ENCODE measurements around the gene ATP2A3. TPM values are rescaled to one million over a fixed set of nuclear protein-coding genes. Genes with fewer than 3 reads are reported as not detected.
A peak's percentile ranks its signal among the peaks of the same experiment; 100 is the strongest.

Gene ATP2A3
- 10 to 100 TPM; 27.5 to 27.7 TPM for total RNA-seq
- long read RNA-seq, donor 1, partial matches to known transcripts = 8 of 12 reads
- long read RNA-seq, donor 1, other reads (novel, unspliced or antisense) = 3 of 12 reads
- long read RNA-seq, donor 2, partial matches to known transcripts = 8 of 27 reads
- long read RNA-seq, donor 2, other reads (novel, unspliced or antisense) = 18 of 27 reads

DNA sequence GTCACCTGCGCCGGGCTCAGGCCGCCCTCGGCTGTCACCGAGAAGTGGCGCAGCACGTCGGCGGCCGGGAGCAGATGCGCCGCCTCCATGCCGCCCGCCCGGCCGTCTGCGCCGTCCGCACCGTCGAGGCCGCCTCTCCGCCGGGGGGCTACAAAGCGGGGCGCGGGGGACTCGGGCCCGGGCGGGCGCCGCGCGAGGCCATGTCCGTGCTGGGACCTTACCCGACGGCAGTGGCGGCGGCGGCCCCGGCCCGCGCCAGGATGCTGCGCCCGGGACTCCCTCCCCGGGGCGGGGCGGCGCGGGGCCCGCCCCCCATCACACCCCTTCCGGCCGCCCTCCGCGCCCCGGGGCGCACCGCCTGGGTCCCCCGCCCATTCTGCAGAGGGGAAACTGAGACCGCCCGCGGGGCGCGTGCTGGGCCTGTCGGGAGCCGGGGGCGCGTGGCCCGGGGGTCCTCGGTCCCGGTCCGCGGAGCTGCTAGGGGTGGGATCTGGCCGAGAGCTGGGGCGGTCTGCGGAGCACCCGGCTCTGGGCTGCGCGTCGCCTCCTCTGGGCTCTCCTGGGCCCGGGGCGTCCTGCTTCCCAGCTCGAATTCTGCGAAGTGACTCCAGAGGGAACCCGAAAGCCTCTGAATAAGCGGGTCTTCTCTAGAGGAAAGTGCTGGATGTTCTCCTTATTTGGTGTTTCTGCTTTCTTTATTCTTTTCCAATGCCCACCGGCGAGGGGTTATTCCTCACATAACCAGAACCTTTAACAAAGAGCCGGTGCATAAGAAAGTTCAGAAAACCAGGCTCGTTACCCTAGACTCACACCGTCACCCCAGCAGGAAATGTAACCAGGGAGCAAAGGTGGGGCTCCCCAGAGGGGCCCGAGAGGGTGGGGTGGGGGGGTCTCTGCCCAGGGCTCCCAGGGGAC lies at the start of gene ATP2A3:
Gene ATP2A3, minus strand, starts transcription at position 235 of the 915 bp plus-strand sequence. Its CDS starts 146 bp downstream, at position 89.
- intact Hi-C loops (cut with DNase I) = no loop called here
- DNase-seq (ENCODE audit: low spot score) = no peak

DNA sequence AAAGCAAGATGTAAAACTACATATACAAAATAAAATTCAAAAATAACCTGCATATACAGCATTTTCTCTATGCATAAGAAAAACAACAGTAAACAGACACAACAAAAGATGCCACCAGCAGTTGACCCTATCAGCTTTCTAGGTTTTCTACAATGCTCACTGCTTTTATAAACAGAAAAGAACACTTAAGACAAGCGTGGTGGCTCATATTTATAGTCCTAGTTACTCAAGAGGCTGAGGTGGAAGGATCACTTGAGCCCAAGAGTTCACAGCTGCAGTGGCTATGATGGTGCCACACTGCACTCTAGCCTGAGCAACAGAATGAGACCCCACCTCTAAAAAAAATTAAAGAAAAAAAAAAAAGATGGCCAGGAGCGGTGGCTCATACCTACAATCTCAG lies 46.5 kb upstream of the ATP2A3 start:
- intact Hi-C loops (cut with DNase I) = no loop called here

DNA sequence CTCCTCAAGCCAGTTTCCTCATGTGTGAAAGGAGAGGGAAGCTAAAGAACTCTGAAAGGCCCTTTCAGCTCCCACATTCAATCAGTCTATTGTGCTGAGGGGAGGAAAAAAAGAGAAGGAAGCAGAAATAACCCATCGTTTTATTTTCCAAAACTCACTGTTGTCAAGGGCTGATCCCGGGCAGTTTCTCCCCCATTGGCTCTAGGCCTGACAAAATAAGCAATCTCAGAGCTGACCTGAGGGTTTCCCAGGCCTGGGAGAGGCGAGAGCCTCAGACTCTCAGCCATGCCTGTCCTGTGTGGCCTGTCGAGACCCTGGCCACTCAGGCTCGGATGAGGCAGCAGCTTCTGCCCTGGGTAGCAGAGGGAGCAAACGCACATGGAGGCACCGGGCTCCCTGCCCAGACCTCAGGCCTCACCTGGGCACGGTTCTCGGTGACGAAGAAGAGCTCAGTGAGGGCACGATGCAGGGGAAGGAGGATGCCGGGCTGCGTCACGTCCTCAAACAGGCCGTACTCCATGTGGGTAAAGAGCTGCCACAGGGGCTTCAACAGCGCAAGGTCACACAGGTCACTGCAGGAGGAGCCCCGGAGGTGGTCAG lies 45.0 kb upstream of the ATP2A3 start:
- no peak for DNase-seq (ENCODE audit: low spot score)
- intact Hi-C loops (cut with DNase I) = loop anchor here (5.0 to 10.0 kb wide), 3 partner anchors 94 to 144 kb away; partner anchors contain the start of gene P2RX1 (in 1 of the 2)

More for the DNA sequence above, 46.5 kb upstream of the ATP2A3 start:
- no peak for DNase-seq (ENCODE audit: low spot score)

DNA sequence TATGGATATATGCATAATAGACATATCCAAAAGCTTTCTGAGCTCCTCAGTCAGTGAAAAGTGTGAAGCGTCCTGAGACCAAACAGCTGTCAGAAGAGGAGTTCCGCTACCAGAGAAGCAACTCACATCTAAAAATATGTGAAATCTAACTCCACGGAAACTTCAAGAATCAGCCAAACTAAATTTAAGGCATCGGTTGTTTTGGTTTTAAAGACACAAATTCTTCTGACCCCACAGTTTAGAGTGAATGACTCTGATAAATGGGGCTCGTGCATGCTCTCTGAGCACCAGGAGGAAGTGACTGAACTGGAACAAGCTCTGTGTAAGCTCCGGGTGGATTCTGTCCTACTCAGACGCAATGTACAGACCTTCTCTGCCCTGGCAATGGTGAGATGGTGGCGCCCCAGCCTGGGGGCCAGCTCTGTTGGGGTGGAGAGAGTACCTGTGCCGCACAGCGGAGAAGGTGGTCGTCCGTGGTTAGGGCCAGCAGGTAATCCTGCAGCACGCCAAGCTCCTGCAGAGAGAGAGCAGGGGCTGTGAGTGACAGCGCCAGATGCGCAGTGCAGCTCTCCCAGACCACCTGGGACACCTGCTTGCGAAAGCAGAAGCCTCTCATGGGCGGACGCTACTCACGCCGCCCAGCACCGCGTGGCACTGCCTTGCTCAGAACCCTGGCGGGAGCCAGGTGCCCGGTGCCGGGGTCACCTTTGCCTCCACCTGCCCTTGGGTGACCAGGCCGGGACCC lies 44.4 kb upstream of the ATP2A3 start:
- DNase-seq (ENCODE audit: low spot score) = no peak
- intact Hi-C loops (cut with DNase I) = loop anchor here (5.0 to 10.0 kb wide), 3 partner anchors 94 to 144 kb away; partner anchors contain the start of gene P2RX1 (in 1 of the 2)

DNA sequence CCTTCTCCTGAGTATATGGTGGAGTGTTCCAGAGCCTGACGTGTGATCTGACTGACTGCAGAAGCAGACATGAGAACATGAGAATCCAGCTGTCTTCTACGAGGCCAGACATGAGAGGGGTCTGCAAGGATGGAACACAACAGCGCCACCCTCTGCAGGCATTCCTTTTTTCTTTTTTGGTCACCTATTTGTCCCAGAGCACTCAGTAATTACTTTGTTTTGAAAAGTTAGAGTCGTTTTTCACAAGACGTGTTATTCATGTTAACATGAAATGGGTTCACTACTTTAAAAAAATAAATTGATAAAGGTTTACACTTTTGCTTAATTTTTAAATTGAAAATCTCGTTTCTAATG lies 43.8 kb upstream of the ATP2A3 start:
- intact Hi-C loops (cut with DNase I) = loop anchor here (5.0 to 10.0 kb wide), 3 partner anchors 93 to 143 kb away; partner anchors contain the start of gene P2RX1 (in 1 of the 2)
- DNase-seq (ENCODE audit: low spot score) = no peak

DNA sequence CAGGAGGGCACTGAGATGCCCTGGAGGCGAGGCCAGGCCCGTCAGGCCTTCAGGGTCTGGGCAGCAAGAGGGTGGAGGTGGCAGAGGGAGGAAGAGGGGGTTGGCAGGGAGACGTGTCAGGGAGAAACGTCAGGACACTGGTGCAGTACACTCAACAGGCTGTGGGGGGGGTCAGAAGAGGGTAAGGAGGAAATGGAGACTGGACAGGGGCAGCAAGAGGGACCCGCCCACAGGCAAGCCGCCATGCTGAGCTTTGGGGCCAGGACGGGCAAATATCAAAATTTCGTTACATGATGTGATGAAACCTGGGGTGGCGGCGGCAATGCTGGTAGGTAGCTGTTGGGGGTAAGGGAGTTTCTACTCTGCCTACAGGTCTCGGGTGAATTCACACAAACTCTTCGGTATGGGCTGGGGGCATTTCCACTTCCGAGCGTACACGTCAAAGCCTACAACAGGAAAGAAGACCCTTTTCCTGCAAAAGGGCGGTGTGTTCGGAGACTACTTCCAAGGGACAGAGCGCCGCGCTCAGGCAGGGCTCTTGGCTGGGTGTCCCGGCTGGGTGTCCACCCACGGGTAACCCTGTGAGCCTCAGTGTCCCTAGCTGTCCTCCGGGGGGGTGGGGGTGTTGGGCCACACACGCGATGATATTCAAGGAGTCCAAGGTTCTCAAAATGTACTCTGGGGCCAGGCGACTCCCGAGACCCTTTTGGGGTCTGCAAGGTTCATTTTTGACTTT lies 43.3 kb upstream of the ATP2A3 start:
- no peak for DNase-seq (ENCODE audit: low spot score)
- intact Hi-C loops (cut with DNase I) = loop anchor here (5.0 to 10.0 kb wide), 3 partner anchors 93 to 143 kb away; partner anchors contain the start of gene P2RX1 (in 1 of the 2)

DNA sequence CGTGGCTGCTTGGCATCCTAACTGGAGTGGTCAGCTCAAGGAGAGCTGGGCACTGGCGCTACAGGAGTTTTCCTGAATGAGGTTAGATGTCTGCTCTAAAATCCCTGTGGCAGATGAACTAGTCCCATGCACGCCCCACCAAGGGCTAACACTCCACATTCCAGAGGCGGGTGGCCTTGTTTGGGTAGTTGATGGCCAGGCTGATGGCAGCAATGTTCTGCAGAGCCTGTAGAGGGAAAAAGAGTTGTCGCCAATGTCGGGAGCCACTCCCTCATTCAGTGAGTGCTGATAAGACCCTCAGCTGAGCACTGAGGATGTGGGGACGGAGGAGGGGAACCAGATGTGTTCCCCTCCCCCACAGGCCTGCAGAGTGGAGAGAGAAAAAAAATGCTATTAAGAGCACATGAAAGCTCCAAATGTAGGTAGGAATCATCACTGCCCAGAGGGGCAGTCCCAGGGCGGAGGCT lies 42.5 kb upstream of the ATP2A3 start:
- intact Hi-C loops (cut with DNase I) = loop anchor here (5.0 to 10.0 kb wide), 3 partner anchors 92 to 142 kb away; partner anchors contain the start of gene P2RX1 (in 1 of the 2)
- no peak for DNase-seq (ENCODE audit: low spot score)

DNA sequence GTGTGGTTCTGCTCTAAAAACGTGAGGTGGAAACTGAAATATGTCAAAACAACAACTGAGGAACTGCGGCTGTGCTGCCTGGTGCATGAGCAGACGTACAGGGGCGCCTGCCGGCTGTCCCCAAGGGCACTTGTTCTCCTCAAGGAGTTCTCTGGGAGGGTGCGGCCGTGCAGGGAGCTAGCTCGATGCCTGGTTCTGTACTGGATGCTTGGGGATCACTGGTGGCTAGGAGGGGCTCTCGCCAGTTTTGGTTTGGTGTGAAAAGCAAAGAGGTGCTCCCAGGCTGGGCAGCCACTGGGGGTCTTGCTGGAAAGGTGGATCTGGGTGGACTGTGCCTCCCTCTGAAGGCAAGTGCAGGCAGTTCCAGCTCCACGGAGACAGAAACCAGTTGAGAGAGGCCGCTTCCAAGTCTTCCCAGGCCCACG lies 41.9 kb upstream of the ATP2A3 start:
- intact Hi-C loops (cut with DNase I) = loop anchor here (5.0 to 10.0 kb wide), 3 partner anchors 91 to 141 kb away; partner anchors contain the start of gene P2RX1 (in 1 of the 2)
- no peak for DNase-seq (ENCODE audit: low spot score)

DNA sequence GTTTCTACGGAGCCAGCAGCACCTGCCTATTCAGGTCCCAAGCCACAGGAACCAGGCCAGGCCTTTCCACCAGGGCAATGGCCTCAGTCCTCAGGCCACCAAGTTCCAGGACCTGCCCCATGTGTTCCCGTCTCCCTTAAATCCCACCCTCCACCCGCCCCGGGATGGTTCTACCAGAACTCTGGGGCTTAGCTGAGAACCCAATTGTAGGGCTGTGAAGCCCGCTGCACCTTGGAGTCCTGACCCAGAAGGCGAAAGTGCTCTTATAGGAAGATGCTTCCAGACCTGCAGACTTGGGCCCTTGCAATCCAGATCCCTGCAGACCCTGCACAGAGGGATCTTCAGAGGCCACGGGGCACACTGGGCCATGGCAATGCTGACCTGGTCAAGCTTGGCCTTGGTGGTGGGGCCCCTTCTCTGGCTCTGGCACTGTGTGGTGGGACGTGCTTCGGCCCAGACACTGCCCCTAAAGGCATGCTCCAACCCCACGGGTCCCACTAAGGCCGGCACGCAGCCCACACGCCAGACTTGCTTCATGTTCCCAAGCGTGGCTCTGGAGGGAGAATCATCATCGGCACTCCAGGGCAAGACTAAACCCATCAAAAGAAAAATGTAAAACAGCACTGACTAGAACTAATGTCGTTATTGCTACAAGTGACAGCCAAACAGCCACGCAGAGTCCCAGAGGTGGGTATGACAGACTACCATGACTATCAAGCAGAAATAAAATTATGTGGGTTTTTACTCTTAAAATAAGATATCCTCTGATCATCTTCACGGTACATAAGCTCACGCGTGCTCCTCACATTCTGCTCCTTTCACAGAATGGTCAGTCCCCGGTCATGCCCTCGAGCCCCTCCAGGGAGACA lies 41.3 kb upstream of the ATP2A3 start:
- intact Hi-C loops (cut with DNase I) = loop anchor here (5.0 to 10.0 kb wide), 3 partner anchors 91 to 141 kb away; partner anchors contain the start of gene P2RX1 (in 1 of the 2)
- DNase-seq (ENCODE audit: low spot score) = no peak

DNA sequence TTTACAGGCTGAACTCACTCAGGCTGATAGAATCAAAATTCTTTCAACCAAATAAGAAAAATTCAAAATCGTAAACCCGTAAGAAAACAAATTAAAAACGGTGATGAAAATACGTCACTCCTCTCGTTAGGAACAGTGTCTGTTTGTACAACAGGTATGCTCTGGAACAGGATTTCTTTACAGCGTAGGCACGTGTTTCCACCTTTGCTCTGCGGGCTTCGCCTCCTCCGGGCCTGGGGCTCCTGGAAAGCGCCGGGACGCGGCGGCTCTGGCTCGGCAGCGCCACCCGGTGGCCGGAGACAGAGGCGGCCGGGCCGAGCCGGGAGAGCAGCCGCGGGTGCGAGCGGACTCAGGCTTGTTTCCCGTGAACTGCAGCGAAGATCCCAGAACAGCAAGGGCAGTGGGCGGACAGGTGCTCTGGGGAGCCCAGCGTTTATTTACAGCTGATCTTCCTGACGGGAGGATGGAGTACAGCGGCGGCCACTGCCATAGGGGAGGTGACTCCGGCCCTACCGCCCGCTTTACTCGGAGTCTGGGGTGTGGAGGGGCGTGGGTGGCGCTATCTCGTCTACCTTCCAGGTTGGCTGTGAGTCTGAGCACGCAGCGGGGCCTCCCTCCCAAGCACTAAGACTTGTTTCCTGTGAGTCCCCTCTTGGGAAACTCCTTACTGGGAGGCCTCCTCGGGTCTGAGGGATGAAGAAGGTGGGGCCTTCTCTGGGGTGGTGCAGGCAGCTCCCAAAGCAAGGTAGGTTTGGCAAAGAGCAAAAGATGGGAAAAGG lies 40.5 kb upstream of the ATP2A3 start:
- peak; percentile 87 for DNase-seq (ENCODE audit: low spot score)
- intact Hi-C loops (cut with DNase I) = loop anchor here (5.0 to 10.0 kb wide), 4 partner anchors 90 to 142 kb away; partner anchors contain the start of gene P2RX1 (in 1 of the 2)

DNA sequence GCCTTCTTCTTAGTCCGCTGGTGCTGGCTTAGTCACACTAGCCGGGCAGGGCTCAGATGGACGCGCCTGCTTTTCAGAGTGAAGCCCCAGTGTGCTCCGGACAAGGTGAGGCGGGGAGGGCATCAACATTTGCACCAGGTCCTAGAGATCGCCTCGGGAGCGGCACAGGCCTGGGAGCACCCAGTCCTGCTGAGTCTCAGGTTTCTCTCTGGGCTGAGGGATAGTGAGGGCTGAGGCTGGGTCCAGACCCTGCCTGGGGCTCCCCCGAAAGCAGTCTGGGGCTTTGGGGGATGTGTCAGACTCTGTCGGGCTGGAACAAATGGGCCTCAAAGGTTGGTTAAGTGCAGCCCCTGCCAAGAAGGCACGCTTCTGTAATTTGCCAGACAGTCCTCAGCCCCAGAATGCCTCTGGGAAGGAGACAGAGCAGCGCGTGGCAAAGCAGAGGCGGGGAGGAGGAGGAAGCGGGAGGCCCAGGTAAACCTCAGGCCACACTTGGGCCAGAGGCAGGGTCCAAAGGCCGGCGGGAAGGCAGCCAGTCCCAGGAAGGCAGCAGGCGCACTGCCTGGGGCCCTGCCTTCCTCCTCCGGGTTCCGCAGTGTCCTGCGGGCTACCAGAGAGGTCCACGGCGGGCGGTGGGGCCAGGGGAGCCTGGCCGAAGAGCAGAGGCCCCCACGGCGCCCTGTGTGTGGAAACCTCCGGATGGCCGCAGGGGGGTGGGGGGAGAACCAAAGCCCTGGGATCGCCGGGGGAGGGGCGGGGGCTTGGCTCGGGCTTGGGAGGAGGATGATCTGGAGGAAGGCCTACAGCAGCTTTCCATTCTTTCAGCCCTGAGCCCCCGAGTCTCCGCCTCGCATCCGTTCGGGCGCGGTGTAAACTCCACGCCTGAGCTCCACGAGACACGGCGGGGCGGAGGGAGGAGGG lies 39.5 kb upstream of the ATP2A3 start:
- intact Hi-C loops (cut with DNase I) = loop anchor here (5.0 to 10.0 kb wide), 3 partner anchors 89 to 141 kb away; partner anchors contain the start of gene P2RX1 (in 1 of the 2)
- peak; percentile 81 for DNase-seq (ENCODE audit: low spot score)

DNA sequence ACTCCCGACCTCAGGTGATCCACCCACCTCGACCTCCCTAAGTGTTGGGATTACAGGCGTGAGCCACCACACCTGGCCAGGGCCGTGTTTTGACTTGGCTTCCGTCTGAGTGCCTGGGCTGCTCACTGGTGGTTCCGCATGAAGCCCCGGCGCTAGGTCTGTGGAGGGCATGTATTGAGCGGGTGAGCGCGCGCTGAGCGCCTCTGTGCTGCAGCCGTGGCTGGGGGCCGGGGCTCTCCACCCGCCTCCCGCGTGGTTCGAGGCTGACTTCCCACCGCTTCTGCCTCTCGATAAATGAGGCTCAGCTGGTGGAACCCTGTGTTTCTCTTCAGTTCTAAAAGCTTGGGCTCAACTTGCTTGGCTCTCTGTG lies 38.9 kb upstream of the ATP2A3 start:
- intact Hi-C loops (cut with DNase I) = loop anchor here (5.0 to 10.0 kb wide), 3 partner anchors 88 to 141 kb away; partner anchors contain the start of gene P2RX1 (in 1 of the 2)
- DNase-seq (ENCODE audit: low spot score) = peak; percentile 80

DNA sequence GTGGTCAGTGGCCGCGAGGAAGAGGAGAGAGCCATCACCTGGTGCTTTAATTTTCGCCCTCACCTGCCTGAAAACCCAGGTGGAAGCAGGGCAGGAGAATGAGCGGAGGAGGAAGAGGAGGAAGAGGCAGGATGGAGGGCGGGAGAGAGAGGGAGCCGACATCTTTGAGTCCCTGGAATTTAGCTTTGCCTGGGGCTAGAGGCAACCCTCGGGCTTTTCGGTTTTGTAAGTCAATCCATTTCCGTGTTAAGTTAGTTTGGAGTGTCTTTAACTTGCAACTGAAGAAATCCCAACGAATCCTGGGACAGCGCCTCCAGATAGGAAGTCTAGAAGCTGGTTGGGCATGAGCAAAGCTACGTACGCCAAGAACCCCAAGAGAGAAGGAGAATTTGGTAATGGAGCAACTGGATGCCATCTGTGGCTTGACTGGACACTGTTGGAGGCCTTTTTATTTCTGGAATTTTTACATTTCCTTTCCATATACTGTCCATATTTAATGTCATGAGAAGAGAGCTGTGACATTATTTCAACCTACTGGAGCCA lies 36.9 kb upstream of the ATP2A3 start:
- DNase-seq (ENCODE audit: low spot score) = peak; percentile 10
- intact Hi-C loops (cut with DNase I) = loop anchor here (5.0 to 10.0 kb wide), 3 partner anchors 86 to 139 kb away; partner anchors contain the start of gene P2RX1 (in 1 of the 2)

DNA sequence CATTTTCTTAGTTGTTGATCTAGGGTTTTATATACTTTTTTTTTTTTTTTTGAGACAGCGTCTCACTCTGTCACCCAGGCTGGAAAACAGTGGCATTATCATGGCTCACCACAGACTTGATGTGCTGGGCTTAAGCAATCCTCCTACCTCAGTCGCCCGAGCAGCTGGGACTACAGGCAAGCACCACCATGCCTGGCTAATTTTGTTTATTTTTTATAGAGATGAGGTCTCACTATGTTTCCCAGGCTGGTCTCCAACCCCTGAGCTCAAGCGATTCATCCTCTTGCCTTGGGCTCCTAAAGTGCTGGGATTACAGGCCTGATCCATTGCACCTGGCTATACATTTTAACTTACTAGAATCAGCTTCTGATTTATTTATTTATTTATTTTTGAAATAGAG lies 34.2 kb upstream of the ATP2A3 start:
- intact Hi-C loops (cut with DNase I) = no loop called here
- DNase-seq (ENCODE audit: low spot score) = peak; percentile 25

DNA sequence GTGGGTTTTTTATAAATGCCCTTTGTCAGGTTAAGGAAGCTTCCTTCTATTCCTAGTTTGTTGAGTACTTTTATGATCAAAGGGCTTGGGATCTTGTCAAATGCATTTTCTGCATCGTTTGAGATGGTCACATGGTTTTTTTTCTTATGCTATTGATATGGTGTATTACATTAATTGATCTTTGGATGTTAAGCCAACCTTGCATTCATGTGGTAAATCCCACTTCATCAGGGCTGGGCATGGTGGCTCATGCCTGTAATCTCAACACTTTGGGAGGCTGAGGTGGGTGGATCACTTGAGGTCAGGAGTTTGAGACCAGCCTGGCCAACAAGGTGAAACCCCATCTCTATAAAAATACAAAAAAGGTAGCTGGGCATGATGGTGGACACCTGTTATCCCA lies 30.8 kb upstream of the ATP2A3 start:
- intact Hi-C loops (cut with DNase I) = no loop called here
- no peak for DNase-seq (ENCODE audit: low spot score)
